Nephron progenitor cell (in vitro differentiated cells): ENCODE results near the gene FNDC5.
"Not testable (repeated sequence)": the region's sequence is repeated elsewhere in the genome, so short reads cannot be mapped to it uniquely, and the experiment has no call there.

Experiments
- DNase-seq: peaks from one replicate; pipeline ENCODE4 v3.0.0; 2021
- H3K27ac Mint-ChIP-seq: 2 replicates; pipeline ENCODE4 v1.8.0; 2021; ENCODE audit warnings: mild to moderate bottlenecking, moderate library complexity, mixed read lengths
- H3K27me3 Mint-ChIP-seq: 2 replicates; pipeline ENCODE4 v1.8.0; 2021; ENCODE audit warnings: mild to moderate bottlenecking, low read depth, mixed read lengths; ENCODE audit not compliant: poor library complexity
- H3K36me3 Mint-ChIP-seq: 2 replicates; pipeline ENCODE4 v1.8.0; 2021; ENCODE audit warnings: low read depth, mixed read lengths
- H3K4me1 Mint-ChIP-seq: 2 replicates; pipeline ENCODE4 v1.8.0; 2021; ENCODE audit warnings: mixed read lengths
- H3K4me3 Mint-ChIP-seq: 2 replicates; pipeline ENCODE4 v1.8.0; 2021; ENCODE audit warnings: mild to moderate bottlenecking, moderate library complexity, mixed read lengths
- H3K9me3 Mint-ChIP-seq: 2 replicates; pipeline ENCODE4 v1.8.0; 2021; ENCODE audit warnings: mild to moderate bottlenecking, moderate library complexity, mixed read lengths
- CTCF ChIP-seq: fragments of 200-600 bp; sonication (generic); IDR thresholded peaks from 2 replicates; pipeline ENCODE4 v1.5.0; 2021; ENCODE audit warnings: antibody characterized with exemption

Gene FNDC5

DNA sequence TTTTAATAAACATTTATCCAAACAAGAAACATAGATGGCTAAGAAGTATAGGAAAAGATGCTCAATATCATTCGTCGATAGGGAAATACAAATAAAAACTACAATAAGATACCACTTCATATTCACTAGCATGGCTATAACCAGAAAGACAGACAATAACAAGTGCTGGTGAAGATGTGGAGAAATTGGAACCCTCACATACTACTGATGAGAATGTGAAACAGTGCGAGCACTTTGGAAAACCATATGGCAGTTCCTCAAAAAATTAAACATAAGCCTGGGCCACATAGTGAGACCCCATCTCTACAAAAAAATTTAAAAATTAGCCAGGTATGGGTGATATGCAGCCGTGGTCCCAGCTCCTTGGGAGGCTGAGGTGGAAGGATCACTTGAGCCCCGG, 39.6 kb upstream of the FNDC5 start:
- H3K4me3 Mint-ChIP-seq, result no peak overlapping the region
- H3K27ac Mint-ChIP-seq, result no peak overlapping the region
- no peaks in the 10 kb centered on the region for H3K36me3 Mint-ChIP-seq
- H3K27me3 Mint-ChIP-seq, result peaks cover 4% of the 10 kb centered on the region
- H3K4me1 Mint-ChIP-seq, result no peaks in the 10 kb centered on the region
- H3K9me3 Mint-ChIP-seq, result no peaks in the 10 kb centered on the region
- no peak for DNase-seq
- TF ChIP-seq CTCF, result no peak

DNA sequence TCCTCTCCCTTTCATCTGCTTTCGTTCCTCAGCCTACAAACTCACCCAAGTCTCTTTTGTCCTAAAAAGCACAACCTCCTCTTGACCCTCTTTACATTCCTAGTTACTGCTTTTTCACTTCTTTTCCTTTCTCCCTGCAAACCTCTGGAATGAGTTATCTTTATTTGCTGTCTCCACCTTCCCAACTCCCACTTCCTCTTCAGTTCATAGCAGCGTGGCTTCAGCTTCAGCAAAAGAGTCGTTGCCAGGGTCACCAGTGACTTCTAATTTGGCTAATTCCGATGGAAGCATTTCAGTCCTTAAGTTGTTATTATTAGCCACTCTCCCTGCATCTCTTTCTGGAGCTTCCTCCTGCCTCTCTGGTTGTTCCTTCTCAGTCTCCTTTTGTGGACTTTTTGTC, 36.7 kb upstream of the FNDC5 start:
- H3K27ac Mint-ChIP-seq, result no peak overlapping the region
- no peak for DNase-seq
- H3K4me1 Mint-ChIP-seq, result no peaks in the 10 kb centered on the region
- H3K4me3 Mint-ChIP-seq, result no peak overlapping the region
- peaks cover 27% of the 10 kb centered on the region for H3K27me3 Mint-ChIP-seq
- H3K9me3 Mint-ChIP-seq, result no peaks in the 10 kb centered on the region
- H3K36me3 Mint-ChIP-seq, result no peaks in the 10 kb centered on the region
- no peak for TF ChIP-seq CTCF

DNA sequence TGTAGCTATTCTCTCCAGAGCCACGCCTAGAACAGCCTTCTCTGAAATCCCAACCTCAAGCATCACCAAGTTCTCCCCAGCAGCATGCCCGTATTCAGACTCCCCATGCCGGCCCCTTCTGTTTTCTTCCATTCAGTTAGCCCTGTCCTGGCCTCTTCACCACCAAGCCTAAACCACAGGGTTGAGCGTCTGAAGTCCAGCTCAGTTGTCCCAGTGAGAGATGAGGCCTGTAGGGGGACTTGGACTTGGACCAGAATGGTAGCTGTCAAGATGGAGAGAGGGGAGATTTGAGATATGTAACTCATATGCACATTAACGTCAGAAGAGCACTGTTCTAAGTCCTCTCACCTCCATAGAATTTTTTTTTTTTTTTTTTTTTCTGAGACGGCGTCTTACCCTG, 35.9 kb upstream of the FNDC5 start:
- Mint-ChIP-seq H3K4me3 (no peak overlapping the region), H3K27ac (no peak overlapping the region), H3K4me1 (no peaks in the 10 kb centered on the region)

DNA sequence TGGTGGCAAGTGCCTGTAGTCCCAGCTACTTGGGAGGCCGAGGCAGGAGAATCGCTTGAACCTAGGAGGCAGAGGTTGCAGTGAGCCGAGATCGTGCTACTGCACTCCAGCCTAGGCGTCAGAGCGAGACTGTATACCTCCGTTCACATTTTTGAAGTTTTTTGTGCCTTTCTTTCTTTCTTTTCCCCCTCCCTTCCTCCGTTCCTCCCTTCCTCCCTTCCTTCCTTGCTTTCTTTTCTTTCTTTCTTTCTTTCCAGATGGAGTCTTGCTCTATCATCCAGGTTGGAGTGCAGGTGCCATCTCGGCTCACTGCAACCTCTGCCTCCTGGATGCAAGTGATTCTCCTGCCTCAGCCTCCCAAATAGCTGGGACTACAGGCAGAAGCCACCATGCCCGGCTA, 34.9 kb upstream of the FNDC5 start:
- H3K9me3 Mint-ChIP-seq, H3K4me1 Mint-ChIP-seq, H3K4me3 Mint-ChIP-seq, DNase-seq, H3K27ac Mint-ChIP-seq, H3K36me3 Mint-ChIP-seq: not testable (repeated sequence)
- peaks cover 43% of the 10 kb centered on the region for H3K27me3 Mint-ChIP-seq

More for the DNA sequence above, 35.9 kb upstream of the FNDC5 start:
- Mint-ChIP-seq H3K36me3 (no peaks in the 10 kb centered on the region), H3K27me3 (peaks cover 34% of the 10 kb centered on the region), H3K9me3 (no peaks in the 10 kb centered on the region)
- no peak for TF ChIP-seq CTCF
- DNase-seq, result no peak

GRCh38 chr1:32904797-32905196, 34.1 kb upstream of the FNDC5 start:
- Mint-ChIP-seq H3K27me3 (peaks cover 50% of the 10 kb centered on the region), H3K4me1 (no peaks in the 10 kb centered on the region), H3K9me3 (no peaks in the 10 kb centered on the region), H3K27ac (no peak overlapping the region), H3K4me3 (no peak overlapping the region), H3K36me3 (no peaks in the 10 kb centered on the region)
- no peak for TF ChIP-seq CTCF
- no peak for DNase-seq

DNA sequence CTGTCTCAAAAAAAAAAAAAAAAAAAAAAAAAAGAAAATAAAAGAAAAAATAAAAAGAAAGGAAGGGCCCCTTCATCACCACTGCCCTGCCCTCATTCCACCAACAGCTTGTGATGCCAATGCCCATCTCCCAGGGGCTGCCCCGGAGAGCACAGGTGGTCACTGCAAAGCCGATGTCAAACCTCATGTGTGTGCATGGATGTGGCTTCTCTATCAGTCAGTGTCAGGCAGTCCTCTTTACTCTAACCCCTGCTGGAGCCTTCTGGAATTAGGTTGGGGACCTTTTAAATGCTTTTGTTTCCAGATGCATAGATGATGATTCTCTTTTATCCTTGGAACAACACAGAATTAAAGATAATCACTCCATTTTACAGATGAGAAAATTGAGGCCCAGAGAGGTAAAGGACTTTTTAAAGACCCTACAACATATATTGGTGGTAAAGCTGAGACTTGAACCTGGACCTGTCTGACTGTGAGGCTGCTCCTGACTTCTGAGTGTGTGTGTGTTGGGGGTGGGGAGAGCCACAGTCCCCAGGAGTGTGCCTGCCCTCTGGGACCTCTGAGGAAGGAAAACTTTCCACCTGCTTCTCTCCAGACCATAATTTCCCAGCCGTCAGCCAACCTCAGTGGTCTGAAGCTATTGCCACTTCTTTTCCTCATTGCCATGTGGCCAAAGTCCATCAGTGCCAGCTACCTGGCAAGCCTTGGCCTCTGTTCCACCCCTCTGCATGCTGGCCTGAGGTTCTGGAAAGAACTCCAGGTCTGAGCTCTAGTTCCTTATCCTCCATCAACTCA, 33.5 kb upstream of the FNDC5 start:
- Mint-ChIP-seq H3K4me1 (no peaks in the 10 kb centered on the region), H3K36me3 (no peaks in the 10 kb centered on the region), H3K27ac (no peak overlapping the region), H3K9me3 (no peaks in the 10 kb centered on the region), H3K27me3 (peaks cover 57% of the 10 kb centered on the region), H3K4me3 (no peak overlapping the region)
- no peak for TF ChIP-seq CTCF
- DNase-seq, result no peak
